HK-2 (cell line): ENCODE measurements around the gene CAB39.
A peak's percentile ranks its signal among the peaks of the same experiment; 100 is the strongest.

ENCODE experiments used
- DNase-seq: peaks from one replicate; pipeline ENCODE4 v3.0.0-alpha.2; 2018; ENCODE audit not compliant: unreplicated experiment

The CAB39 gene

GRCh38 chr2:230712443-230713330, at the start of gene CAB39:
TSS of gene CAB39 (plus strand) at chr2:230712842. CDS start at chr2:230760002, 47,160 bp downstream.
- DNase-seq, result peak; percentile 85

- DNase-seq, result no peak
Measured at GRCh38 chr2:230664128-230664527, 48.5 kb upstream of the CAB39 start.

GRCh38 chr2:230664844-230665243, 47.8 kb upstream of the CAB39 start:
- no peak for DNase-seq

GRCh38 chr2:230665263-230665691, 47.4 kb upstream of the CAB39 start:
- no peak for DNase-seq

GRCh38 chr2:230666446-230666845, 46.2 kb upstream of the CAB39 start:
- no peak for DNase-seq

GRCh38 chr2:230666885-230667712, 45.5 kb upstream of the CAB39 start:
- peak; percentile 42 for DNase-seq

- DNase-seq, result peak; percentile 85
Measured at GRCh38 chr2:230668184-230668938, 44.3 kb upstream of the CAB39 start.

GRCh38 chr2:230668939-230669303, 43.7 kb upstream of the CAB39 start:
- no peak for DNase-seq

GRCh38 chr2:230669386-230669950, 43.2 kb upstream of the CAB39 start:
- DNase-seq, result no peak

GRCh38 chr2:230671117-230671516, 41.5 kb upstream of the CAB39 start:
- DNase-seq, result peak; percentile 56

GRCh38 chr2:230672836-230673235, 39.8 kb upstream of the CAB39 start:
- no peak for DNase-seq

- DNase-seq, result no peak
Measured at GRCh38 chr2:230674401-230674800, 38.2 kb upstream of the CAB39 start.

GRCh38 chr2:230674966-230675672, 37.5 kb upstream of the CAB39 start:
- DNase-seq, result no peak

- no peak for DNase-seq
Measured at GRCh38 chr2:230676546-230676945, 36.1 kb upstream of the CAB39 start.

GRCh38 chr2:230677201-230677946, 35.3 kb upstream of the CAB39 start:
- DNase-seq, result no peak

GRCh38 chr2:230678018-230678417, 34.6 kb upstream of the CAB39 start:
- no peak for DNase-seq

GRCh38 chr2:230678451-230678850, 34.2 kb upstream of the CAB39 start:
- DNase-seq, result no peak

- DNase-seq, result no peak
Measured at GRCh38 chr2:230680463-230681170, 32.0 kb upstream of the CAB39 start.

GRCh38 chr2:230681171-230681545, 31.5 kb upstream of the CAB39 start:
- no peak for DNase-seq

GRCh38 chr2:230682546-230682945, 30.1 kb upstream of the CAB39 start:
- no peak for DNase-seq
